Endothelial cell of umbilical vein (primary cell): Measurements from ENCODE around the gene RHBDD3. TPM values are rescaled to one million over a fixed set of nuclear protein-coding genes. Genes with fewer than 3 reads are reported as not detected.

Experiments
- BruUV-seq: library from RNA; stranded (reverse); fragments of 400-500 nt; replicated peaks from 2 replicates; lab custom pipeline; 2021; lab: Mats Ljungman, UMichigan
- CTCF ChIA-PET: fragments of 300-600, 350-600 bp; sonication (Branson Sonifier 250); formaldehyde crosslinking; loops from one replicate; lab custom pipeline; 2021; ENCODE audit warnings: antibody characterized with exemption, inconsistent platforms; lab: Charles Lee
- POLR2A ChIA-PET: fragments of 300-600, 350-600 bp; sonication (Branson Sonifier 250); formaldehyde crosslinking; loops from one replicate; lab custom pipeline; 2021; ENCODE audit warnings: antibody characterized with exemption, inconsistent platforms; lab: Charles Lee
- DNase-seq: peaks from one replicate; pipeline ENCODE4 v3.0.0-alpha.2; 2011; ENCODE audit warnings: low read depth, low spot score
- FAIRE-seq: peaks from 2 replicates; lab custom pipeline; 2011; peaks lifted over from hg19 to GRCh38; lab: Jason Lieb, UNC
- H2AFZ ChIP-seq: 2 replicates; pipeline ENCODE4 v1.6.0; 2012; ENCODE audit warnings: low read depth, low read length, control low read depth, inconsistent platforms
- H3K27ac ChIP-seq: 2 replicates; pipeline ENCODE4 v1.5.1; 2011; ENCODE audit warnings: low read depth, mild to moderate bottlenecking, control low read depth, low read length, moderate library complexity; ENCODE audit not compliant: insufficient read depth
- H3K27me3 ChIP-seq, 2 experiments: 2 replicates each; pipeline versions ENCODE4 v1.6.0 to v1.6.1; 2011; ENCODE audit warnings: low read length in 2 of 2, mixed read lengths in 1 of 2; ENCODE audit not compliant: control insufficient read depth in 2 of 2, insufficient read depth in 2 of 2
- H3K36me3 ChIP-seq, 2 experiments: 2 replicates in 1 of 2; 3 replicates in 1 of 2; pipeline ENCODE4 v1.5.1; 2011; ENCODE audit warnings: low read length in 2 of 2, mild to moderate bottlenecking in 1 of 2, moderate library complexity in 1 of 2; ENCODE audit not compliant: control insufficient read depth in 2 of 2, insufficient read depth in 2 of 2; ENCODE audit errors: extremely low read depth in 1 of 2
- H3K4me1 ChIP-seq: 3 replicates; pipeline ENCODE4 v1.5.1; 2011; ENCODE audit warnings: mild to moderate bottlenecking, low read length; ENCODE audit not compliant: control insufficient read depth, insufficient read depth; ENCODE audit errors: extremely low read depth
- H3K4me2 ChIP-seq: 2 replicates; pipeline ENCODE4 v1.6.1; 2011; ENCODE audit warnings: low read length, control low read depth, mixed read lengths; ENCODE audit not compliant: insufficient read depth
- H3K4me3 ChIP-seq, 3 experiments: fragments of 200-600 bp in 1 of 3; sonication (generic), shearing (Covaris generic) in 1 of 3; replicated peaks in 1 of 3; 2 replicates each; pipeline ENCODE4 v1.5.1; 2011 to 2016; ENCODE audit warnings: control low read depth in 3 of 3, low read length in 3 of 3, mild to moderate bottlenecking in 2 of 3, inconsistent platforms in 1 of 3, low read depth in 1 of 3, moderate library complexity in 1 of 3; ENCODE audit not compliant: insufficient read depth in 1 of 3
- H3K79me2 ChIP-seq: 2 replicates; pipeline ENCODE4 v1.6.0; 2012; ENCODE audit warnings: low read length, inconsistent platforms; ENCODE audit not compliant: control insufficient read depth, insufficient read depth
- H3K9ac ChIP-seq: replicated peaks from 2 replicates; pipeline ENCODE3; 2011; ENCODE audit warnings: low read length, control low read depth; ENCODE audit not compliant: insufficient read depth; ENCODE audit errors: extremely low read depth
- H3K9me1 ChIP-seq: replicated peaks from 3 replicates; pipeline ENCODE4 v1.6.0; 2011; ENCODE audit warnings: mild to moderate bottlenecking, low read length; ENCODE audit not compliant: control insufficient read depth, insufficient read depth; ENCODE audit errors: extremely low read depth
- H3K9me3 ChIP-seq: replicated peaks from 2 replicates; pipeline ENCODE4 v1.5.1; 2012; ENCODE audit warnings: low read length, inconsistent platforms; ENCODE audit not compliant: control insufficient read depth, insufficient read depth
- H4K20me1 ChIP-seq: replicated peaks from 2 replicates; pipeline ENCODE3; 2011; ENCODE audit warnings: mild to moderate bottlenecking, low read length; ENCODE audit not compliant: control insufficient read depth, insufficient read depth; ENCODE audit errors: extremely low read depth
- EZH2 ChIP-seq: IDR thresholded peaks from 2 replicates; pipeline ENCODE4 v1.6.1; 2012; ENCODE audit warnings: borderline replicate concordance, low read depth, mild to moderate bottlenecking, moderate library complexity, low read length, inconsistent platforms; ENCODE audit not compliant: severe bottlenecking
- FOS ChIP-seq: IDR thresholded peaks from 2 replicates; pipeline ENCODE4 v1.6.1; 2011; ENCODE audit warnings: mild to moderate bottlenecking, low read length, moderate library complexity, borderline replicate concordance; ENCODE audit not compliant: insufficient read depth
- GATA2 ChIP-seq: IDR thresholded peaks from 2 replicates; pipeline ENCODE4 v1.7.0; 2011; ENCODE audit warnings: low read depth, mild to moderate bottlenecking, moderate library complexity, mixed read lengths, low read length; ENCODE audit not compliant: insufficient read length, insufficient read depth
- JUN ChIP-seq: IDR thresholded peaks from 2 replicates; pipeline ENCODE4 v1.6.1; 2011; ENCODE audit warnings: borderline replicate concordance, low read depth; ENCODE audit not compliant: insufficient read length, insufficient read depth
- MYC ChIP-seq: IDR thresholded peaks from one replicate; pipeline ENCODE4 v1.6.1; 2011; ENCODE audit warnings: mild to moderate bottlenecking, low read depth, low read length
- POLR2A ChIP-seq: IDR thresholded peaks from 2 replicates; pipeline ENCODE4 v1.6.1; 2012; ENCODE audit warnings: low read depth, mild to moderate bottlenecking, control low read depth, low read length
- POLR2AphosphoS5 ChIP-seq: IDR thresholded peaks from 2 replicates; pipeline ENCODE4 v1.6.1; 2012; ENCODE audit warnings: low read depth, mild to moderate bottlenecking, control low read depth, low read length, moderate library complexity; ENCODE audit not compliant: insufficient read depth
- dilution Hi-C: fragments of 300-500 bp; cut with MboI; formaldehyde crosslinking; loops from one replicate; pipeline ENCODE4 v1.15.0; 2019; ENCODE audit warnings: low sequenced_read_pairs; ENCODE audit not compliant: extremely low pct_ligation_motif_present
- intact Hi-C: fragments of 100-400 bp; cut with micrococcal nuclease; formaldehyde crosslinking; loops from one replicate; pipeline ENCODE4 v1.10.0; 2022
- polyA plus RNA-seq, 4 experiments: library from polyadenylated mRNA; depleted of rRNA in 3 of 4; stranded (reverse) in 3 of 4; unstranded in 1 of 4; fragments of >200 nt; gene quantifications; 2 replicates each; pipeline versions ENCODE4 v1.2.1 to v1.2.3, GENCODE V29; 2011 to 2012; ENCODE audit warnings: missing spikeins in 1 of 4
- total RNA-seq: library from RNA; stranded (reverse); gene quantifications from 2 replicates; pipeline ENCODE4 v1.2.3, GENCODE V29; 2021
- TF ChIP-seq, protein P1 (sequence below), 2 donors: IDR thresholded peaks; 1 replicate in 1 of 2; 2 replicates in 1 of 2; pipeline ENCODE4 v1.5.1; 2011; ENCODE audit warnings: low read length in 2 of 2, mild to moderate bottlenecking in 2 of 2, moderate library complexity in 2 of 2, control low read depth in 1 of 2, inconsistent platforms in 1 of 2, low read depth in 1 of 2; ENCODE audit not compliant: insufficient read depth in 1 of 2; ENCODE audit errors: extremely low read depth in 1 of 2
- TF ChIP-seq, protein P2 (sequence below): IDR thresholded peaks from 2 replicates; pipeline ENCODE4 v1.6.1; 2011; ENCODE audit not compliant: insufficient read depth, insufficient read length

Gene RHBDD3
- total and polyA plus RNA-seq, 2 donors (not counting 3 experiments of a cell fraction or from before 2014, with no cell fraction given) = 31.3 to 37.2 TPM

DNA sequence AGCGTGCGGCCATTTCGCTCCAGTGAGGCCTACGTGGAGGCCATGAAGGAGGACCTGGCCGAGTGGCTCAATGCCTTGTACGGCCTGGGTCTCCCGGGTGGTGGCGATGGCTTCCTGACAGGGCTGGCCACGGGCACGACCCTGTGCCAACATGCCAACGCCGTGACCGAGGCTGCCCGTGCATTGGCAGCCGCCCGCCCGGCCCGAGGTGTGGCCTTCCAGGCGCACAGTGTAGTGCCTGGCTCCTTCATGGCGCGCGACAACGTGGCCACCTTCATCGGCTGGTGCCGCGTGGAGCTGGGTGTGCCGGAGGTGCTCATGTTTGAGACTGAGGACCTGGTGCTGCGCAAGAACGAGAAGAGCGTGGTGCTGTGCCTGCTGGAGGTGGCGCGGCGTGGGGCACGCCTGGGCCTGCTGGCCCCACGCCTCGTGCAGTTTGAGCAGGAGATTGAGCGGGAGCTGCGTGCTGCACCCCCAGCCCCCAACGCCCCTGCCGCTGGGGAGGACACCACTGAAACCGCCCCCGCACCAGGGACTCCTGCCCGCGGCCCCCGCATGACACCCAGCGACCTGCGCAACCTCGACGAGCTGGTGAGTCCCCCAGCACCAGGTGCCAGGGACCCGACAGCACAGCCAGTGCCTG, 40.5 kb upstream of the RHBDD3 start:
- Histone ChIP-seq H4K20me1 (no peaks in the 10 kb centered on the region), H3K9ac (peak overlapping the region; percentile 66), H2AFZ (no peak overlapping the region), H3K36me3 (peaks cover 0 to 4% of the 10 kb centered on the region in 2 experiments), H3K4me2 (peak overlapping the region; percentile 82), H3K27ac (peak overlapping the region; percentile 87), H3K27me3 (no peaks in the 10 kb centered on the region), H3K4me1 (peaks cover 38% of the 10 kb centered on the region), H3K79me2 (peaks cover 9% of the 10 kb centered on the region), H3K9me1 (no peaks in the 10 kb centered on the region), H3K4me3 (peak overlapping the region in 2 of 3 experiments; percentile 1 to 82), H3K9me3 (no peaks in the 10 kb centered on the region)
- DNase-seq = no peak
- TF ChIP-seq GATA2 = no peak
- TF ChIP-seq, protein P1, sequence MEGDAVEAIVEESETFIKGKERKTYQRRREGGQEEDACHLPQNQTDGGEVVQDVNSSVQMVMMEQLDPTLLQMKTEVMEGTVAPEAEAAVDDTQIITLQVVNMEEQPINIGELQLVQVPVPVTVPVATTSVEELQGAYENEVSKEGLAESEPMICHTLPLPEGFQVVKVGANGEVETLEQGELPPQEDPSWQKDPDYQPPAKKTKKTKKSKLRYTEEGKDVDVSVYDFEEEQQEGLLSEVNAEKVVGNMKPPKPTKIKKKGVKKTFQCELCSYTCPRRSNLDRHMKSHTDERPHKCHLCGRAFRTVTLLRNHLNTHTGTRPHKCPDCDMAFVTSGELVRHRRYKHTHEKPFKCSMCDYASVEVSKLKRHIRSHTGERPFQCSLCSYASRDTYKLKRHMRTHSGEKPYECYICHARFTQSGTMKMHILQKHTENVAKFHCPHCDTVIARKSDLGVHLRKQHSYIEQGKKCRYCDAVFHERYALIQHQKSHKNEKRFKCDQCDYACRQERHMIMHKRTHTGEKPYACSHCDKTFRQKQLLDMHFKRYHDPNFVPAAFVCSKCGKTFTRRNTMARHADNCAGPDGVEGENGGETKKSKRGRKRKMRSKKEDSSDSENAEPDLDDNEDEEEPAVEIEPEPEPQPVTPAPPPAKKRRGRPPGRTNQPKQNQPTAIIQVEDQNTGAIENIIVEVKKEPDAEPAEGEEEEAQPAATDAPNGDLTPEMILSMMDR (IDR thresholded peaks at IDR 0.05; ENCODE audit: extremely low read depth in 1 of 2, insufficient read depth in 1 of 2, low read depth in 1 of 2, low read length in 2 of 2) = no peak
- TF ChIP-seq, protein P2, sequence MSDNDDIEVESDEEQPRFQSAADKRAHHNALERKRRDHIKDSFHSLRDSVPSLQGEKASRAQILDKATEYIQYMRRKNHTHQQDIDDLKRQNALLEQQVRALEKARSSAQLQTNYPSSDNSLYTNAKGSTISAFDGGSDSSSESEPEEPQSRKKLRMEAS = no peak
- TF ChIP-seq EZH2 = no peak
- TF ChIP-seq MYC = no peak
- TF ChIP-seq FOS = no peak
- TF ChIP-seq JUN = no peak
- no peak for TF ChIP-seq POLR2A
- TF ChIP-seq POLR2AphosphoS5 = no peak
- no peak for FAIRE-seq
- ChIA-PET CTCF (no interaction called here), POLR2A (no interaction called here)
- dilution Hi-C loops (no loop called here), intact Hi-C loops (loop anchor here (5.0 kb wide), 1 partner anchor 41 kb away; the partner anchor contains the start of genes EWSR1 and RHBDD3)
- BruUV-seq = no TSS peak
